SU-DHL-6 (cell line): Measurements from ENCODE around the gene ESYT2.

Experiments
- H2AFZ ChIP-seq: fragments of 200-600 bp; sonication (generic); 2 replicates; pipeline ENCODE4 v1.6.1; 2014; ENCODE audit warnings: low read depth, mild to moderate bottlenecking, moderate library complexity, mixed read lengths, antibody characterized with exemption, low read length; ENCODE audit not compliant: severe bottlenecking
- H3F3A ChIP-seq: fragments of 200-600 bp; shearing (Covaris generic); 2 replicates; pipeline ENCODE4 v1.6.0; 2016; ENCODE audit warnings: antibody characterized with exemption, mild to moderate bottlenecking; ENCODE audit not compliant: insufficient read depth
- H3K27ac ChIP-seq: fragments of 200-600 bp; sonication (generic); 2 replicates; pipeline ENCODE4 v1.5.1; 2016; ENCODE audit warnings: low read depth, mild to moderate bottlenecking, low read length, moderate library complexity, mixed read lengths
- H3K27me3 ChIP-seq: fragments of 200-600 bp; sonication (generic), shearing (Covaris generic); 2 replicates; pipeline ENCODE4 v1.6.0; 2014; ENCODE audit warnings: mild to moderate bottlenecking, low read length
- H3K36me3 ChIP-seq: fragments of 200-600 bp; sonication (generic); 2 replicates; pipeline ENCODE4 v1.6.1; 2014; ENCODE audit warnings: mild to moderate bottlenecking, low read length, mixed read lengths
- H3K4me2 ChIP-seq: fragments of 300-600, 200-600 bp; shearing (Covaris generic), sonication (generic); 2 replicates; pipeline ENCODE4 v1.6.0; 2014; ENCODE audit warnings: low read length, low read depth, mild to moderate bottlenecking; ENCODE audit not compliant: poor library complexity, severe bottlenecking
- H3K4me3 ChIP-seq: fragments of 200-600 bp; sonication (generic); 2 replicates; pipeline ENCODE4 v1.5.1; 2014; ENCODE audit warnings: antibody characterized with exemption, low read length, mild to moderate bottlenecking, mixed read lengths; ENCODE audit not compliant: insufficient read depth, poor library complexity, severe bottlenecking
- H3K79me2 ChIP-seq: fragments of 200-600 bp; sonication (generic); 2 replicates; pipeline ENCODE4 v1.6.1; 2014; ENCODE audit warnings: mild to moderate bottlenecking, low read length, moderate library complexity; ENCODE audit not compliant: insufficient read depth
- H3K9ac ChIP-seq: fragments of 200-600 bp; sonication (generic); 2 replicates; pipeline ENCODE4 v1.7.0; 2014; ENCODE audit warnings: mild to moderate bottlenecking, low read length
- H3K9me2 ChIP-seq: fragments of 200-600 bp; sonication (generic); replicated peaks from 2 replicates; pipeline ENCODE4 v1.6.1; 2014; ENCODE audit warnings: low read length; ENCODE audit not compliant: insufficient read depth
- H3K9me3 ChIP-seq: fragments of 200-600 bp; sonication (generic); 2 replicates; pipeline ENCODE4 v1.6.1; 2014; ENCODE audit warnings: low read length, mixed read lengths; ENCODE audit not compliant: insufficient read depth
- H4K20me1 ChIP-seq: fragments of 200-600 bp; sonication (generic); 2 replicates; pipeline ENCODE4 v1.6.1; 2014; ENCODE audit warnings: low read depth, mild to moderate bottlenecking, antibody characterized with exemption, low read length, moderate library complexity, mixed read lengths
- CTCF ChIP-seq: fragments of 200-600 bp; sonication (generic); IDR thresholded peaks from one replicate; pipeline ENCODE4 v1.5.1; 2017; ENCODE audit warnings: antibody characterized with exemption, mild to moderate bottlenecking, low read length, moderate library complexity; ENCODE audit not compliant: insufficient read depth, poor library complexity, severe bottlenecking
- EZH2phosphoT487 ChIP-seq: fragments of 200-600 bp; sonication (generic), shearing (Covaris generic); conservative IDR thresholded peaks from 2 replicates; pipeline ENCODE4 v1.6.1; 2018; ENCODE audit warnings: mild to moderate bottlenecking, antibody characterized with exemption, low read length, moderate library complexity, mixed read lengths

ESYT2 gene

GRCh38 chr7:158836692-158837091, 7.4 kb upstream of the ESYT2 start:
- Histone ChIP-seq H2AFZ (no peak overlapping the region), H4K20me1 (no peaks in the 10 kb centered on the region), H3K27ac (no peak overlapping the region), H3K9ac (no peak overlapping the region), H3K9me3 (no peaks in the 10 kb centered on the region), H3K27me3 (no peaks in the 10 kb centered on the region), H3K9me2 (no peaks in the 10 kb centered on the region), H3K36me3 (no peaks in the 10 kb centered on the region), H3K79me2 (no peaks in the 10 kb centered on the region), H3K4me2 (no peak overlapping the region), H3K4me3 (no peak overlapping the region), H3F3A (no peaks in the 10 kb centered on the region)
- no peak for TF ChIP-seq CTCF
- TF ChIP-seq EZH2phosphoT487 = no peak

- no peak overlapping the region for H3K9ac ChIP-seq
- H2AFZ ChIP-seq = no peak overlapping the region
- H4K20me1 ChIP-seq = no peaks in the 10 kb centered on the region
- no peak overlapping the region for H3K4me3 ChIP-seq
- TF ChIP-seq CTCF (no peak), EZH2phosphoT487 (no peak)
- no peak overlapping the region for H3K4me2 ChIP-seq
- H3K27me3 ChIP-seq = no peaks in the 10 kb centered on the region
- H3K9me2 ChIP-seq = no peaks in the 10 kb centered on the region
- no peaks in the 10 kb centered on the region for H3K9me3 ChIP-seq
- no peak overlapping the region for H3K27ac ChIP-seq
- no peaks in the 10 kb centered on the region; the same call in 1 of the 2 replicates for H3F3A ChIP-seq
- no peaks in the 10 kb centered on the region for H3K79me2 ChIP-seq
- H3K36me3 ChIP-seq = no peaks in the 10 kb centered on the region
These were observed 5.8 kb upstream of the ESYT2 start for GRCh38 chr7:158834878-158835784.

- H4K20me1 ChIP-seq = no peaks in the 10 kb centered on the region
- no peaks in the 10 kb centered on the region for H3K27me3 ChIP-seq
- H3F3A ChIP-seq = no peaks in the 10 kb centered on the region; the same call in 1 of the 2 replicates
- peaks cover 4% of the 10 kb centered on the region; the same call in 1 of the 2 replicates for H3K79me2 ChIP-seq
- no peaks in the 10 kb centered on the region for H3K36me3 ChIP-seq
- no peak for TF ChIP-seq CTCF
- no peak for TF ChIP-seq EZH2phosphoT487
- H3K4me3 ChIP-seq = no peak overlapping the region
- H3K9me3 ChIP-seq = no peaks in the 10 kb centered on the region
- H3K27ac ChIP-seq = no peak overlapping the region
- H3K9ac ChIP-seq = no peak overlapping the region
- no peak overlapping the region for H2AFZ ChIP-seq
- no peak overlapping the region for H3K4me2 ChIP-seq
- H3K9me2 ChIP-seq = no peaks in the 10 kb centered on the region
These were observed 3.7 kb upstream of the ESYT2 start for GRCh38 chr7:158832994-158833393.
